ENCODE results near the gene SLC25A53. TPM values are rescaled to one million over a fixed set of nuclear protein-coding genes. Genes with fewer than 3 reads are reported as not detected.
"Not testable (repeated sequence)": the region's sequence is repeated elsewhere in the genome, so short reads cannot be mapped to it uniquely, and the experiment has no call there.

The SLC25A53 gene
- total and polyA plus RNA-seq, 3 donors from 2014 or later, result 4.5 to 16.0 (median 10.6) TPM

DNA sequence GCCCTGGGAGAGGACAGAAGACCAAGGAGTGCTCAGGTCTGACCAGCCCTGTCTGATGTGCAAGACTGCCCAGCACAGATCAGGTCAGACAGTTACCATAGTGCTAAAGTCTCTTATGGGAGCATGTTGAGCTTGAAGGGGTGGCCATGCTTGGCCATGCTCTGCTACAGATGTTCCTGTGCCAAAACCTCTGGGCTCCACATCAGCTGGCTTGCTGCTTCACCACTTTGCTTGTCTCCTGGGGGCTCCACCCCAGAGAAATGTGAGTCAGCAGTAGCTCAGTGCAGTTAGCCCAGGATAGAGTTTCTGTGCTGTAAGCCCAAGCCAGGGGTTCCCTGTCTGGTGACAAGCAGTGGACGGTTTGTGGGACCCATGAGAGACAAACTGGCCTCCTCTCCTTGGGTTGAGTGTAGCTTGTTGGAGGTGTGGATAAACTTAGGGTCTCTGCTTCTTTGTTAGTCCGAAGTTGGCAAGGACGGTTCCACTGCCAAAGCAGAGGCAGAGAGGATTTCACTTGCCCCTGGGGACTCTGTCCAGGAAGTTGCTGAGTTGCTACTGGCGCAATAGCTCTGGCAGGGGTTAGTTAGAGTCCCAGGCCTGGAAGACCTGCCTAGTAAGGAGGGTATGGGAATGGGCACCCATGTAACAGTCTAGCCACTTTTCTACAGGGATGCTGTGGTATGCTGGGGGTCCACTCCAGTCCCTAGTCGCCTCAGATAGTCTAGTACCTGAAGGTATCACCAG is 72.1 kb downstream of the SLC25A53 start:
- Histone ChIP-seq H3K27ac (no peak overlapping the region), H3K27me3 (no peaks in the 10 kb centered on the region), H3K36me3 (ENCODE audit: low read depth, missing control alignments) (no peaks in the 10 kb centered on the region), H3K4me1 (no peaks in the 10 kb centered on the region), H3K9me3 (no peaks in the 10 kb centered on the region), H3K4me3 (no peak overlapping the region)
- no peak for DNase-seq
- WGBS, 2 donors, result 70 to 80% methylated on average over 4 of the region's 5 CpGs
- TF ChIP-seq POLR2A (IDR thresholded peaks at IDR 0.05), result no peak
- TF ChIP-seq, protein P1, sequence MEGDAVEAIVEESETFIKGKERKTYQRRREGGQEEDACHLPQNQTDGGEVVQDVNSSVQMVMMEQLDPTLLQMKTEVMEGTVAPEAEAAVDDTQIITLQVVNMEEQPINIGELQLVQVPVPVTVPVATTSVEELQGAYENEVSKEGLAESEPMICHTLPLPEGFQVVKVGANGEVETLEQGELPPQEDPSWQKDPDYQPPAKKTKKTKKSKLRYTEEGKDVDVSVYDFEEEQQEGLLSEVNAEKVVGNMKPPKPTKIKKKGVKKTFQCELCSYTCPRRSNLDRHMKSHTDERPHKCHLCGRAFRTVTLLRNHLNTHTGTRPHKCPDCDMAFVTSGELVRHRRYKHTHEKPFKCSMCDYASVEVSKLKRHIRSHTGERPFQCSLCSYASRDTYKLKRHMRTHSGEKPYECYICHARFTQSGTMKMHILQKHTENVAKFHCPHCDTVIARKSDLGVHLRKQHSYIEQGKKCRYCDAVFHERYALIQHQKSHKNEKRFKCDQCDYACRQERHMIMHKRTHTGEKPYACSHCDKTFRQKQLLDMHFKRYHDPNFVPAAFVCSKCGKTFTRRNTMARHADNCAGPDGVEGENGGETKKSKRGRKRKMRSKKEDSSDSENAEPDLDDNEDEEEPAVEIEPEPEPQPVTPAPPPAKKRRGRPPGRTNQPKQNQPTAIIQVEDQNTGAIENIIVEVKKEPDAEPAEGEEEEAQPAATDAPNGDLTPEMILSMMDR (IDR thresholded peaks at IDR 0.05), result no peak
- intact Hi-C loops (cut with DNase I; ENCODE audit: low total_unique reads), result no loop called here

DNA sequence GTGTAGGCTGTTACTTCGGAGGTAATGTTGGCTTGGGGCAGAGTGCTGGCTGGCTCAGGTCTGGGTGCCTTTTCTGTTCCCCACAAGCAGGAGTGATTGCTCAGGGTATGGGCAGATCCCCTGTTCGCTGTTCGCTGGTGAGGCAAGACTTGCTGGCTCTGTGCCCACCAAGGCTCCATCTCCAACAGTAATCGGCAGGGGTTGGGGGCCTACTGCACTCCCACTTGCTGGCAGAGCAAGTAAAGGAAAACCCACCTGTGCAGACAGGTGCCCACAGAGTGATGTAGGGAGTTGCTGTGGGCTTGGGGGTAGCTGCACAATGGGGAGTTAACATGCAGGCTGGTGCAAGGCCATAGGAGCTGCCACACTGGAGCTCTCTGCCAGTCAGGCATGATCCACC is 72.7 kb downstream of the SLC25A53 start:
- Histone ChIP-seq H3K27me3 (no peaks in the 10 kb centered on the region), H3K4me3 (no peak overlapping the region), H3K9me3 (no peaks in the 10 kb centered on the region), H3K27ac (no peak overlapping the region), H3K36me3 (ENCODE audit: low read depth, missing control alignments) (no peaks in the 10 kb centered on the region), H3K4me1 (no peaks in the 10 kb centered on the region)
- intact Hi-C loops (cut with DNase I; ENCODE audit: low total_unique reads), result no loop called here
- no peak for DNase-seq
- TF ChIP-seq, protein P1 (IDR thresholded peaks at IDR 0.05), result no peak
- no peak for TF ChIP-seq POLR2A (IDR thresholded peaks at IDR 0.05)
- WGBS, 2 donors, result 94% methylated on average over 4 of the region's 4 CpGs; no CpG with 5 or more reads in 1 of the 2 donors

DNA sequence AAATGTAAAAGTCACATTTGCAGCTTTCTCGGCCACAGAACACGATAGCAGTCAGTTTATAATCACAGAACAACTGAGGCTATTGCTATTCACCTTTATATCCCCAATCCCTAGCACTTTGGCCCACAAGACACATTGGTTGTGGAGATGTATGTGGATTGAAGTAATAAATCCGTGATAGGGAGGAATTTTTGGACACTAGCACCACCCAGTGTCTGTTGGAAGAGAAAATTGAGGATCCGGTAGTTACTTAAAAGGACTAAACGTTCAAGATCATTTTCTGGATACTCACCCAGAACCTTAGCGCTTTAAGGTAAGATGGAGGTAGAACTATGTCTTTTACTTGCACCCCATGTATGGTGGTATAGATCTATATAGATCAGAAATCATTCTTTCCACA is 79.0 kb downstream of the SLC25A53 start:
- DNase-seq; intact Hi-C loops (cut with DNase I; ENCODE audit: low total_unique reads); H3K36me3 ChIP-seq (ENCODE audit: low read depth, missing control alignments); H3K4me1 ChIP-seq; H3K9me3 ChIP-seq; H3K4me3 ChIP-seq; H3K27me3 ChIP-seq; H3K27ac ChIP-seq: not testable (repeated sequence)
- no CpG with 5 or more reads among the region's 6 CpGs for WGBS, 2 donors

DNA sequence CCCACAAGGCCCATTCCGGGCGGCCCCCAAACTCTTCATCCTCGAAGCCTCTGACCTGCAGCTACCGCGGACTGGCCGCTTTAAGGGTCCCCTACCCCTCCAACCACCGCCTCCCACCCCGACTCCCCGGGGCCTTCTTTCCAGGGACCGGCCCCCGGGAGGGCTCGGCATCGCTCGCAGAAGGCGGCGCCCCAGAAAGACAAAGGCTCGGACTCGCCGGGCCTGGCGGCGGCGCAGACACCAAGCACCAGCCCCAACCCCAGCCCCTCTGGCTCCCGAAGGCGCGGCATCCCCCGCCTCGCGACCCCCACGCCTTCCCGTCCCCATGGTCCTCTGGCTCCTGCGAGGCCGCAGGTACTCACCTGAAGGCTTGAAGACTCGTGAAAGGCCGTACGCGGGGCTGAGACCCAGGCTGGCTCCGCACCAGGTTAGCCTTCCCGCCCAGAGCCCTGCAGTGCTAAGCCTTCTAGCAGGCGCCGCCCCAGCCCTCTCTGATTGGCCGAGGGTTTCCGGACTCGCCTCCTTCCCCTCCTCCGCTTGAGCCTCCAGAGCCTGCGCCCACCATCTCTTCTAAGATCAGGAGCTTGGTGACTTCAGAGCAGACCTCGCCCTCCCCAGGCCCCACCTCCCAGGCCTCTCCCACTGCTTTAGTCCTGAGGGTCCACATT is 80.9 kb downstream of the SLC25A53 start, which contains the start of gene TMSB15C:
Gene TMSB15C (minus strand): TSS at position 459 of the 668 bp plus-strand sequence.
- intact Hi-C loops (cut with DNase I; ENCODE audit: low total_unique reads); H3K9me3 ChIP-seq; H3K27ac ChIP-seq; H3K4me3 ChIP-seq; H3K36me3 ChIP-seq (ENCODE audit: low read depth, missing control alignments); DNase-seq; H3K4me1 ChIP-seq; H3K27me3 ChIP-seq: not testable (repeated sequence)
- no CpG with 5 or more reads among the region's 46 CpGs for WGBS, 2 donors

DNA sequence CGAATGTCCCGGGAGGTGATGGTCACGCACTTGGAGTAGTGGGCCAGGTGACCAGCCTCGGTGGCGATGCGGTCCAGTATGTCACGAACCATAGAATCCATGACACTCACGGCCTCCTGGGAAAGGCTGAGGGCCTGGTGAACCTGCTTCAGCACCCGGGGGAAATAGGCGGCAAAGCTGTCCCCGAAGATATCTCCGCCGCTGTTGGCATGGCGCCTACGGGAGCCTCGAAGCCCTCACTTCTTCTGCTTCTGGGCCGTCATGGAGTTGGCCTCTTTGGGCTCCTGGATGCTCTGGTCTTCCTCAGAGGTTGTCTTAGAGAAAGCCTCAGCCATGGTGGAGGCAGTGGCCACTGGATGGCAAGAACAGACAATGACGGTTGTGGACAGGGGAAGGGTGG is 94.2 kb downstream of the SLC25A53 start:
- H3K27ac ChIP-seq; H3K9me3 ChIP-seq; H3K36me3 ChIP-seq (ENCODE audit: low read depth, missing control alignments); intact Hi-C loops (cut with DNase I; ENCODE audit: low total_unique reads); DNase-seq; H3K4me3 ChIP-seq; H3K4me1 ChIP-seq; H3K27me3 ChIP-seq: not testable (repeated sequence)
- WGBS, 2 donors, result no CpG with 5 or more reads among the region's 18 CpGs

DNA sequence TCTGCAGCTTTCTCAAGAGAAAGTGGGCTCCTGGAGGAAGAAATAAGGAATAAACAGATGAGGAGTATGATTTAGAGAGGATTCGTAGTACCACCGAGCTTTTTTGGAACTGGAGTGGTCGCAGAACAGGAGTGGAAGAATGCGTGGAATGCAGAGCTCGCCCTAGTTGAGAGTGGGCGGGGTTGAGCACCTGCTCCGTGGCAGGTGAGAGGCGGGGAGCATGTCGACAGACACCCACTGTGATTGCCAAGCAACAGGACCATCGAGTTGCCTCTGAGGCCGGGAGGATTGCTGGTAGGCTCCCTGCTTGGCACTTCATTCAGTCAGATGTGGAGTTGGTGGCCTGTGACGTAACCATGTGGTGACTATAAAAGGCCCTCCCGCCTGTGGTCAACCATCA is 101.9 kb downstream of the SLC25A53 start:
- intact Hi-C loops (cut with DNase I; ENCODE audit: low total_unique reads); H3K4me3 ChIP-seq; H3K27ac ChIP-seq; DNase-seq; H3K9me3 ChIP-seq; H3K27me3 ChIP-seq; H3K4me1 ChIP-seq; H3K36me3 ChIP-seq (ENCODE audit: low read depth, missing control alignments): not testable (repeated sequence)
- WGBS, 2 donors, result no CpG with 5 or more reads among the region's 13 CpGs

Other genes starting within 250 kb of the SLC25A53 start
- gene TMSB15B, start 194.4 kb downstream of the SLC25A53 start, total RNA-seq, result 1 to 10 TPM; 5.4 to 6.9 TPM
- gene TMSB15B, start 194.4 kb downstream of the SLC25A53 start, polyA plus RNA-seq (ENCODE audit: insufficient read depth, low read depth, low replicate concordance), result 4.0 TPM
- gene H2BW1, start 143.3 kb downstream of the SLC25A53 start, total RNA-seq, result 1 to 10 TPM in 1 of 2 donors, under 1 TPM in 1; 0.93 to 1.3 TPM
- not detected for gene H2BW1, start 143.3 kb downstream of the SLC25A53 start, polyA plus RNA-seq (ENCODE audit: insufficient read depth, low read depth, low replicate concordance)
- 1 to 10 TPM; 1.7 to 6.5 TPM for gene H2BW2, start 117.1 kb downstream of the SLC25A53 start, total RNA-seq
- gene H2BW2, start 117.1 kb downstream of the SLC25A53 start, polyA plus RNA-seq (ENCODE audit: insufficient read depth, low read depth, low replicate concordance), result 5.5 TPM
- 1 to 10 TPM; 2.7 to 3.4 TPM for gene TMSB15C, start 80.8 kb downstream of the SLC25A53 start, total RNA-seq
- gene TMSB15C, start 80.8 kb downstream of the SLC25A53 start, polyA plus RNA-seq (ENCODE audit: insufficient read depth, low read depth, low replicate concordance), result 1.5 TPM
- gene ZCCHC18, start 44.5 kb downstream of the SLC25A53 start, total RNA-seq, result 10 to 100 TPM in 1 of 2 donors, 1 to 10 TPM in 1; 6.2 to 17.2 TPM
- 2.5 TPM for gene ZCCHC18, start 44.5 kb downstream of the SLC25A53 start, polyA plus RNA-seq (ENCODE audit: insufficient read depth, low read depth, low replicate concordance)
- 10 to 100 TPM; 33.8 to 35.6 TPM for gene FAM199X, start 9.4 kb upstream of the SLC25A53 start, total RNA-seq
- 20.9 TPM for gene FAM199X, start 9.4 kb upstream of the SLC25A53 start, polyA plus RNA-seq (ENCODE audit: insufficient read depth, low read depth, low replicate concordance)
- gene ESX1, start 97.9 kb upstream of the SLC25A53 start, total RNA-seq, result 10 to 100 TPM; 41.7 to 46.2 TPM
- 17.0 TPM for gene ESX1, start 97.9 kb upstream of the SLC25A53 start, polyA plus RNA-seq (ENCODE audit: insufficient read depth, low read depth, low replicate concordance)

Measured in testis (tissue), 3 donors.